Measurements from ENCODE around the gene SPPL2B.

GRCh38 chr19:2345794-2346663 lies 17.5 kb downstream of the SPPL2B start:
- TF ChIP-seq CTCF (IDR thresholded peaks at IDR 0.05) = no peak
- no peak for TF ChIP-seq POLR2A (IDR thresholded peaks at IDR 0.05)

Measured in body of pancreas (tissue), 4 donors.